ENCODE results near the gene DEPDC5. TPM values are rescaled to one million over a fixed set of nuclear protein-coding genes. Genes with fewer than 3 reads are reported as not detected.

The DEPDC5 gene
- total RNA-seq, 1 experiment from 2014 or later, result 15.1 TPM

GRCh38 chr22:31830721-31831070 is 76.9 kb downstream of the DEPDC5 start:
- in situ Hi-C loops (cut with HindIII; ENCODE audit: low pct_unique_long_range_greater_than_20kb, low sequenced_read_pairs), result no loop called here

GRCh38 chr22:31833930-31834329 is 80.1 kb downstream of the DEPDC5 start:
- DNase-seq (ENCODE audit: low read depth, low spot score), result no peak
- in situ Hi-C loops (cut with HindIII; ENCODE audit: low pct_unique_long_range_greater_than_20kb, low sequenced_read_pairs), result no loop called here

More at GRCh38 chr22:31830721-31831070, 76.9 kb downstream of the DEPDC5 start:
- no peak for DNase-seq (ENCODE audit: low read depth, low spot score)

GRCh38 chr22:31836010-31836409 is 82.2 kb downstream of the DEPDC5 start:
- DNase-seq (ENCODE audit: low read depth, low spot score), result peak; percentile 14
- in situ Hi-C loops (cut with HindIII; ENCODE audit: low pct_unique_long_range_greater_than_20kb, low sequenced_read_pairs), result no loop called here

GRCh38 chr22:31838917-31839316 is 85.1 kb downstream of the DEPDC5 start:
- in situ Hi-C loops (cut with HindIII; ENCODE audit: low pct_unique_long_range_greater_than_20kb, low sequenced_read_pairs), result no loop called here
- no peak for DNase-seq (ENCODE audit: low read depth, low spot score)

- DNase-seq (ENCODE audit: low read depth, low spot score), result no peak
- in situ Hi-C loops (cut with HindIII; ENCODE audit: low pct_unique_long_range_greater_than_20kb, low sequenced_read_pairs), result no loop called here
Observed at GRCh38 chr22:31839986-31840385, 86.2 kb downstream of the DEPDC5 start.

DNA sequence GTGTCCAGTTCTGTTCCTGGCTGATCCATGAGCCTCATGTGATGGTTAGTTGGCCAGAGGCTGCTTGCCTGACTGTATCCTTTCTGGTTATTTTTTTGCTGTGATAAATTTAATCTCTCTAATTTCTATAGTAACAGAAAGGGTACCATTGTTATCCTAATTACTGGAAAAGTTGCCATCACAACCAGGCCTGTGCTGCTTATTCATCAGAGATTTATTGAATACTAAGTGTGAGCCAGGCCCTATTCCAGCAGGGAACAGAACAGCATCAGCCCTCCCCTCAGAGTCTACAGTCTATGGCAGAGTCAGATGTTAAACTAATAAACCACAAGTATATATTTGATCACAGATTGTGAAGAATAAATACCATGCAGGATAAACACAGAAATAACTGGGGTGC is 86.8 kb downstream of the DEPDC5 start:
- DNase-seq (ENCODE audit: low read depth, low spot score), result no peak
- in situ Hi-C loops (cut with HindIII; ENCODE audit: low pct_unique_long_range_greater_than_20kb, low sequenced_read_pairs), result no loop called here

- in situ Hi-C loops (cut with HindIII; ENCODE audit: low pct_unique_long_range_greater_than_20kb, low sequenced_read_pairs), result no loop called here
- no peak for DNase-seq (ENCODE audit: low read depth, low spot score)
Observed at GRCh38 chr22:31841078-31841827, 87.4 kb downstream of the DEPDC5 start.

DNA sequence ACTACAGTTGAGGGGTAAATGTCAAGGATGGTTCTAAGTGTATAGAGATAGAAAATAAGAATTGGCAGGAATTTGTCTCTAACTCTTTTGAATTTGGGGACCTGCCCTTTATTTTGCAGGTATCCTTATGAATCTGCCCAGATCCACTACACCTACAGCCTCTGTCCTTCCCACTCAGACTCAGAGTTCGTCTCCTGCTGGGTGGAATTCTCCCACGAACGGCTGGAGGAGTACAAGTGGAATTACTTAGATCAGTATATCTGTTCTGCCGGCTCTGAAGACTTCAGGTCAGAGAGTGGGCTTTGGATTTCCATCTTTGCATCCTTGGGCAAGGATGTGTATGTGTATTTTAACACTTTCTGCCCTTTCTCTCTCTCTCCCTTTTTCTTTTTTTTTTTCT is 89.7 kb downstream of the DEPDC5 start:
- no peak for DNase-seq (ENCODE audit: low read depth, low spot score)
- in situ Hi-C loops (cut with HindIII; ENCODE audit: low pct_unique_long_range_greater_than_20kb, low sequenced_read_pairs), result no loop called here

GRCh38 chr22:31844941-31845340 is 91.1 kb downstream of the DEPDC5 start:
- no peak for DNase-seq (ENCODE audit: low read depth, low spot score)
- in situ Hi-C loops (cut with HindIII; ENCODE audit: low pct_unique_long_range_greater_than_20kb, low sequenced_read_pairs), result no loop called here

DNA sequence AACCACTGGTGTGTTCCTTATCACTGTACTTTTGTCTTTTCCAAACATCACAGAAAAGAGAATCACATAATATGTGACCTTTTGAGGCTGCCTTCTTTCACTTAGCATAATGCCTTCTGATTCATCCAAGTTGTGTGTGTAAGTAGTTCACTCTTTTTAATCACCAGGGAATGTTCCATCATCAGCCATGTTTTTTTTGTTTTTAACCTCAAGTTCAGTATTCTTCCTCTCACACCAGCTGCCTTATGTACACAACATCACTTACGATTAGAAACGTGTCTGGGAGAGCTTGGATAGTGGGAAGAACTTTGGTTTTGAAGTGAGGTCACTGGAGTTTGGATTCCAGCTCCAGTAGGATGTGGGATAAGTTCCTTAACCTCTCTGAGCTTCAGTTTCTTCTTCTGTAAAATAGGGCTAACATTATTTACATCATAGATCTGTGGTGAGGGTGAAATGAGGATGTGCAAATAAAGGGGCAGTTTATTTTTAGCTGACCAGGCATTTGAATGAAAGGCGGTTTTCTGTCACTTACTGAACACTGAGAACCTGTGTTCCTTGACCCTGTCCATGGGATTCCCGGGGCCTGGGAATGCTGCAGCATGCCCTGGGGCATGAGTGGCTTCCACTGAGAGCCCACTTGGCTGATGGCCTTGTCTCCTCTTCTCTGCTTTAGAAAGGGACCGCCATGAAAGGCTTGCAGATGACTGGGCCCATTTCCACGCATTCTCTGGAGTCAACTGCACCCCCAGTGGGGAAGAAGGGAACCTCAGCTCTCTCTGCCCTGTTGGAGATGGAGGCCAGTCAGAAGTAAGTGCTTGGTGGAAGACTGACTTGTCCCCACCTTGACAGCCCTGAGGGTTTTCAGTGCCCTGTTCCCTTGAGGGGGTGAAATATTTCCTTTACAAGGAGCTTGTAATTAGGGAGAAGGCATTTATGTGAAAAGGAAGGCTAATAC is 92.6 kb downstream of the DEPDC5 start:
- in situ Hi-C loops (cut with HindIII; ENCODE audit: low pct_unique_long_range_greater_than_20kb, low sequenced_read_pairs), result no loop called here
- DNase-seq (ENCODE audit: low read depth, low spot score), result peak; percentile 92

DNA sequence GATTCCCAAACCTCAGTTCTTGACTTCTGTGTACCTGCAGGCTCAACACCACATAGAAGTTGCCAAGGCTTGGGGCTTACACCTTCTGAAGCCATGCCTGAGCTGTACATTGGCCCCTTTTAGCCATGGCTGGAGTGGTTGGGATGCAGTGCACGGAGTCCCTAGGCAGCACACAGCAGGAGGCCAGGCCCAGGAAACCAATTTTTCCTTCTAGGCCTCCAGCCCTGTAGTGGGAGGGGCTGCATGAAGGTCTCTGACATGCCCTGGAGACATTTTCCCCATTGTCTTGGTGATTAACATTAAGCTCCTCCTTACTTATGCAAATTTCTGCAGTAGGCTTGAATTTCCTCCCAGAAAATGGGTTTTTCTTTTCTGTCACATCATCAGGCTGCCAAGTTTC is 94.6 kb downstream of the DEPDC5 start:
- in situ Hi-C loops (cut with HindIII; ENCODE audit: low pct_unique_long_range_greater_than_20kb, low sequenced_read_pairs), result no loop called here

GRCh38 chr22:31850135-31850534 is 96.3 kb downstream of the DEPDC5 start:
- no peak for DNase-seq (ENCODE audit: low read depth, low spot score)
- in situ Hi-C loops (cut with HindIII; ENCODE audit: low pct_unique_long_range_greater_than_20kb, low sequenced_read_pairs), result no loop called here

More for the DNA sequence above, 94.6 kb downstream of the DEPDC5 start:
- DNase-seq (ENCODE audit: low read depth, low spot score), result no peak

- no peak for DNase-seq (ENCODE audit: low read depth, low spot score)
- in situ Hi-C loops (cut with HindIII; ENCODE audit: low pct_unique_long_range_greater_than_20kb, low sequenced_read_pairs), result no loop called here
Observed at GRCh38 chr22:31852691-31853421, 99.0 kb downstream of the DEPDC5 start.

DNA sequence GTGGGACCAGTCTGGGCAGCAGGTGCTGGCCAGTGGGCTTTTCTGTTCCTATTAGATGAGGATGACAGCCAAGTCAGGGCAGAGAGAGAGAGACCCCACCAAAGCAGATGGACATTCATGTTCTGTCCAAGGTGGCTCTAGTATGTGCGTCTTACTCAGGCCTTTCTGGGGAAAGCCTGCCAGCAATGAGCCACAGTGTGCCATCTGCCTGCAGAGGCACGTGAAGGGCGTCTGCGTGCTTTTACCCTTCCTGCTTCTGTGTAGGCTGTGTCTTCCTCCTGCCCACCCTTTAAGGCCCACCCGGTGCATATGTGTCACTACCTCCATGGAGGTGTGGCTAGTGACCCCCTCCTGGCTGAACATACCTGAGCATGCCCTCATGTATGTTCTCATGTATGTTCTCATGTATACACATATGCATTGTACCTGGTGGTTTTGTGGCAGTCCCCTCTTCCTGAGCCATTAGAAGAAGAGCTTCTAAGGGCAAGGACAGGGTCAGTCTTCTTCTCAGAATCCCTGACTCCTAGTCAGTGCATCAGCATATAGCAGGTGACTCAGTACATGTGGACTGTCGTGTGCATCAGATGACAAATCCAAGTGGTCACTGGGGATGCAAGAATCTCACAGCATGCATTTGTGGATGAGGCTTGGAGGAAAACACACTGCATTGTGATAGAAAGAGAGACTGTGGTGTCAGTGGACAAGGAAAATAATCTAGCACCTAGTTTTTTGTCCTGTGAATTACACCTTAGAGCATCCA is 100.1 kb downstream of the DEPDC5 start:
- DNase-seq (ENCODE audit: low read depth, low spot score), result no peak
- in situ Hi-C loops (cut with HindIII; ENCODE audit: low pct_unique_long_range_greater_than_20kb, low sequenced_read_pairs), result no loop called here

- no peak for DNase-seq (ENCODE audit: low read depth, low spot score)
- in situ Hi-C loops (cut with HindIII; ENCODE audit: low pct_unique_long_range_greater_than_20kb, low sequenced_read_pairs), result no loop called here
Observed at GRCh38 chr22:31857247-31857646, 103.4 kb downstream of the DEPDC5 start.

DNA sequence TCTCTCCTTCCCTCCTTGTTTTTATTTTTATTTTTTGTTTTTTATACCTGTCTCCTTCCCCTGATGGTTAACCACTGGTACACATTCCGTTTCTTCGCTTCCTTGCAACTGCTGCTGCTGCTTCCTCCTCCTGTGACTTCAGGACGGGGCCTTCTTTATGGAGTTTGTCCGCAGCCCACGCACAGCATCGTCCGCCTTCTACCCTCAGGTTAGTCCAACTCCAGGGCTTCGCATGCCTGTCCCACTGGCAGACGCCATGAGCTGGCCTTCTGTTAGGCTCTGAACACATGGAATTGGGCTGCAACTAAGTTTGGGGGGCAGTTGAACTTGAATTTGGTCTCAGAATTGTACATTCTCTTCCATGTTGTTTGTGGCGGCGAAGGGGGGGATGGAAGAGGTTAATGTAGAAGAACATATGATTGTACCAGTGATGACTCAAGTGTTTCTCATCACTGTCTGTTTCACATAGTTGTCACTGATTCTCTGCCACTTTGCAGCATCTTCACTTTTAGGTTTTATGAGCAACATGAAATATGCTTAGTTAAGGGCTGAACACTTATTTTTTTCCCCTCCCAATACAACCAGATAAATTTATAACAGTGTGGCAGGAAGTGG is 107.5 kb downstream of the DEPDC5 start:
- no peak for DNase-seq (ENCODE audit: low read depth, low spot score)
- in situ Hi-C loops (cut with HindIII; ENCODE audit: low pct_unique_long_range_greater_than_20kb, low sequenced_read_pairs), result no loop called here

DNA sequence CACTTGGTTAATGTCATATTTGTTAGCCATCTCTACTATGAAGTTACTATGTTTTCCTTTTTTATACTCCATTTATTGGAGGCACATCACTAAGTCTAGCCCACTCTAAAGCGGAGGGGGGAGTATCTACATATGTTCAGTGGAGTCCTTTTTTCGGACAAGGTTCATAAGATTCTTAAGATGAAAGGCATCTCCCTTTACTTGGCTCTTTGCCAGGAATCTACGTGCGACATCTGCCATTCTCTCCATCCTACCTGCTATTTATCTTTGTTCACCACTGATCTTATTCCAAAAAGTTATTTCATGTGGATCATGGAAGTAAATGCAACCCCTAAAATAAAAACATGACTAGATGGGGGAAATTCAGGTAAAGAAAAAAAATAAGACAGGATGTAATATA is 113.1 kb downstream of the DEPDC5 start:
- no peak for DNase-seq (ENCODE audit: low read depth, low spot score)
- in situ Hi-C loops (cut with HindIII; ENCODE audit: low pct_unique_long_range_greater_than_20kb, low sequenced_read_pairs), result no loop called here

Data from SK-MEL-5 (cell line).